SIG-M5 treated with dmso at 0.1 percent for 504 hours (cell line): ENCODE measurements around the gene MFSD2A.
"Not testable (repeated sequence)": the region's sequence is repeated elsewhere in the genome, so short reads cannot be mapped to it uniquely, and the experiment has no call there.

Experiments used
- DNase-seq: peaks from one replicate; lab custom pipeline; 2025; ENCODE audit not compliant: unreplicated experiment; lab: John Stamatoyannopoulos, UW

Gene MFSD2A

DNA sequence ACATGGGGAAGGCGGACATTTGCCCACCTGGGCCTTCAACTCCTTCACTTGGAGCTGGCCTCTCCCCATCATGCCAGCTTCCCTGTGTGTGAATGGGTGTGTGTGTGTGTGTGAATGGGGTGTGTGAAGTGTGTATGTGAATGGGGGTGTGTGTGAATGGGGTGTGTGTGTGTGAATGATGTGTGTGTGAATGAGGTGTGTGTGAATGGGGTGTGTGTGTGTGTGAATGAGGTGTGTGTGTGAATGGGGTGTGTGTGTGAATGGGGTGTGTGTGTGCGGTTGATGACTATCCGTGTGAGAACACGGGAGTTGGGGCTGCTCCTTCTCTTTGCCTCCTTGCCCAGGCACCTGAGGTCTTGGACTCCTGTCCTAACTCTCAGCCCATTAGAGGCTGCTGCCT, 9.6 kb downstream of the MFSD2A start:
- DNase-seq, result no peak

DNA sequence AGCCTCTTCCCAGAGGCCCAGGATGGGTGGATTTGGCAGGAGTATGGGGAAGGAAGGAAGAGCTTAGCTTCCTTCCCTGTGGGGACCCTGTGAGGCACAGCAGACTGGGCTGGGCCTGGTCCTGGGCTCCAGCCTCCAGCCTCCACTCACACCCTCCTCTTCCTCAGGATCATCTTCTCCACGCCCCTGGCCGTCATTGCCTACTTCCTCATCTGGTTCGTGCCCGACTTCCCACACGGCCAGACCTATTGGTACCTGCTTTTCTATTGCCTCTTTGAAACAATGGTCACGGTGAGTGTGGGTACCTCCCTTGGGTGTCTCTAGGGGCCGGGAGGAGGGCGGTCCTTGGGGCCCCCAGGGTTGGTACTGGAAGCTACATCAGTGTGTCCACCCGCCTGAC, 10.1 kb downstream of the MFSD2A start:
- DNase-seq, result no peak

GRCh38 chr1:39969048-39969447, 14.1 kb downstream of the MFSD2A start:
- no peak for DNase-seq

DNA sequence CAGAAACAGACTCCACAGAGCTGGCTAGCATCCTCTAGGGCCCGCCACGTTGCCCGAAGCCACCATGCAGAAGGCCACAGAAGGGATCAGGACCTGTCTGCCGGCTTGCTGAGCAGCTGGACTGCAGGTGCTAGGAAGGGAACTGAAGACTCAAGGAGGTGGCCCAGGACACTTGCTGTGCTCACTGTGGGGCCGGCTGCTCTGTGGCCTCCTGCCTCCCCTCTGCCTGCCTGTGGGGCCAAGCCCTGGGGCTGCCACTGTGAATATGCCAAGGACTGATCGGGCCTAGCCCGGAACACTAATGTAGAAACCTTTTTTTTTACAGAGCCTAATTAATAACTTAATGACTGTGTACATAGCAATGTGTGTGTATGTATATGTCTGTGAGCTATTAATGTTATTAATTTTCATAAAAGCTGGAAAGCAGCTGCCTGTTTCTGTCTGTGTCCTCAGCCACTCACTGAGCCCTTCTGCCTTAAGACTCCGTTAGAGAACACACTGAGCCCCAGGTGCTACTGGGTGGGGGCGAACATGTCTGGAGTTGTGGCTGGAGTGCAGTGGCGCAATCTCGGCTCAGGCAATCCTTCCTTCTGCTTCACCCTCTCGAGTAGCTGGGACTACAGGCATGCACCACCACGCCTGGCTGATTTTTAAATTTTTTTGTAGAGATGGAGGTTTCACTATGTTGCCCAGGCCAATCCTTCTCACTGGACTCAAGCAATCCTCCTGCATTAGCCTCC, 14.8 kb downstream of the MFSD2A start:
- no peak for DNase-seq

GRCh38 chr1:39970274-39970673, 15.3 kb downstream of the MFSD2A start:
- DNase-seq, result no peak

DNA sequence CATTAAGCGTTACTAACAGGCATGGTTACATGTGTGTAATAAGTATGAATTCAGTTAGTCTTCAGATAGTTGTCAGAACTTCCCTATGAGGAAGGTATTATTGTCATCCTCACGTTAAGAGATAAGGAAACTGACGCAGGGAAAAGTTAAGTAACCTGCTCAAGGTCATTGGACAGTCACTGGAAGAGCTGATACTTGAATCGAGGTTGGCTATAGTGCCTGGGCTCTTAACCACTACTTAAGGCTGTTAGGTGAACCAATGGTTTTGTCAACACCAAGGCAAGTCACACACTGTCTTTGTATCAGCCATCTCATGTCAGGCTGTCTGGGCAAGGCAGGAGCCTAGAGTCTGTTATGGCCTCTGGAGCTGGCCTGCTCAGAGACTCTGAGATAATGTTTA, 16.2 kb downstream of the MFSD2A start:
- DNase-seq, result no peak

DNA sequence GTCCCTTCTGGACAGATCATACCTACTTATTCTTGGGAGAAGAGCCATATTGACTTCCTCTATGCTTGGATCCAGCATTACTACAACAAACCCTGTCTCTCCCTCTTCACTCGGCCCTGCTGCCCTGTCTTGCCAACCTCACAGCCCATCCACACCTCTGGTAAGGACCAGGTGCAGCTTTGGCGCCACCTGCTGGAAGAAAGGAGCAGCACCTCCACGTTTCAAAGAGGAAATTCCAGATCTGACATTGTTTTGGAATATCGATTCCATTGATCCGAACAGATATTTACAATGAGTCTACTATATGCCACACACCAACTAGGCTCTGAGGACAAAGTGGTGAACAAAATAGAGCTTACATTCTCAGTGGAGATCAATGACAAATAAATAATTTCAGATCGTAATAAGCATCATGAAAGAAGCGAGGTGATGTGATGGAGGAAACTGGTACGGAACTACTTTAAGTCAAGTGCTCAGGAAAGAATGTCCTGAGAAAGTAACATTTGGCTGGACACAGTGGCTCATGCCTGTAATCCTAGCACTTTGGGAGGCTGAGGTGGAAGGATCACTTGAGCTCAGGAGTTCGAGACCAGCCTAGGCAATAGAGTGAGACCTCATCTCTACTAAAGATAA, 18.7 kb downstream of the MFSD2A start:
- DNase-seq, result peak; percentile 53

GRCh38 chr1:39976732-39977131, 21.8 kb downstream of the MFSD2A start:
- no peak for DNase-seq

- DNase-seq, result no peak
Measured at GRCh38 chr1:39977202-39977601, 22.3 kb downstream of the MFSD2A start.

- no peak for DNase-seq
Measured at GRCh38 chr1:39979654-39980053, 24.7 kb downstream of the MFSD2A start.

DNA sequence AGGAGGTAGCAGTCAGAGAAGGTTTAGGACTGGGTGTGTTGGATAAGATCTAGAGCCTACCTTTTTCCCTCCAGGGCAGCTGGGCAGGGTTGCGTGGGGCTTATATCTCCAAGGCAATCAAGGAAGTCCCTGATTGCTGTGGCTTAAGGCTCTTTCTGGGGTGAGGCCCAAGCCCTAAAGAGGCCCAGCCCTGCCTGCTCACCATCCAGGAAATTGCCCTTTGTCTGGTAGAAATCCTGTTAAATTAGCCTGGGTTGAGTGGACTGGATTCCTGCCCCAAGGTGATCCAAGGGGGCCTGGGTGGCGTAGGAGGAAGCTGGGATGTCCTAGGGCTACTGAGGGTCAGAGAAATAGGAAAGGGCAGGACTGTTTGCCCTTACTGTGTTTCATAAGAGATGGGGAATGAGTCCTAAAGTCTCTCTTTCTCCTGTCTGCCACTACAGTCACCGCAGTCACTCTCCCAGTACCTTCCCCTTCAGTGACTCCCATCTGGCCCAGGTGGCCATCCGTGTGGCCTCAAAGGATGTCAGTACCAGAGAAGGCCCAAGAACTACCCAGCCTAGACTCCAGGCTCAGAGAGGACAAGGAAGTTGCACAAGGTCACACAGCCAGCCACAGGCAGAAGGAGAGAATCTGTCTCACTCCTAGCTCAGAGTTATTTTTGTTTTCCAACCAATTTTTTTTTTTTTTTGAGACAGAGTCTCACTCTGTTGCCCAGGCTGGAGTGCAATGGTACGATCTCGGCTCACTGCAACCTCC, 25.8 kb downstream of the MFSD2A start:
- no peak for DNase-seq

- no peak for DNase-seq
Measured at GRCh38 chr1:39981385-39981784, 26.4 kb downstream of the MFSD2A start.

GRCh38 chr1:39981945-39982344, 27.0 kb downstream of the MFSD2A start:
- DNase-seq, result no peak

- DNase-seq, result not testable (repeated sequence)
Measured at GRCh38 chr1:39984480-39984879, 29.5 kb downstream of the MFSD2A start.

DNA sequence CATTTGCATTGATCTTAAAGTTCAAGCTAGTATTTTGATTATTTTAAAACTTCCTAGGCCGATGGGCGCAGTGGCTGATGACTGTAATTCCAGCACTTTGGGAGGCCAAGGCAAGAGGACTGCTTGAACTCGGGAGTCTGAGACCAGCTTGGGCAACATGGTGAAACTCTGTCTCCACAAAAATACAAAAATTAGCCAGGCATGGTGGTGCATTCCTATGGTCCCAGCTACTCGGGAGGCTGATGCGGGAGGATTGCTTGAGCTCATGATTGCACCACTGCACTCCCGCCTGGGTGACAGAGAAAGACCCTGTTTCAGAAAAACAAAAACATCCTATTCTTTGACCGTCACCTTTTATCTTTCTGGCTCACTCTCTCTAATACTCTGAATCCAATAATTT, 30.0 kb downstream of the MFSD2A start:
- no peak for DNase-seq

GRCh38 chr1:39987869-39988268, 32.9 kb downstream of the MFSD2A start:
- no peak for DNase-seq

GRCh38 chr1:39988618-39989343, 33.8 kb downstream of the MFSD2A start:
- peak; percentile 36 for DNase-seq

DNA sequence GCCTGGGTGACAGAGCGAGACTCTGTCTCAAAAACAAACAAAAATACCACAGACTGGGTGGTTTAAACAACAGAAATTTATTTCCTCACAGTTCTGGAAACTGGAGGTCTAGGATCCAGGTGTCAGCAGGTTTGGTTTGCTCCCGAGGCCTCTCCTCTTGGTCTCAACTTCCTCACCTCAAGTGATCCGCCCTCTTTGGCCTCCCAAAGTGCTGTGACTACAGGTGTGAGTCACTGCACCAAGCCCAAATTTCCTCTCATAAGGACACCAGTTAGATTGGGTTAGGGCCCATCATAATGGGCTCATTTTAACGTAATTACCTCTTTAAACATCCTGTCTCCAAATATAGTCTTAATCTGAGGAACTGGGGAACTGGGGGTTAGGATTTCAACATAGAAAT, 35.5 kb downstream of the MFSD2A start:
- DNase-seq, result no peak

GRCh38 chr1:39992234-39992633, 37.3 kb downstream of the MFSD2A start:
- peak; percentile 20 for DNase-seq

- DNase-seq, result no peak
Measured at GRCh38 chr1:39992888-39993287, 37.9 kb downstream of the MFSD2A start.

DNA sequence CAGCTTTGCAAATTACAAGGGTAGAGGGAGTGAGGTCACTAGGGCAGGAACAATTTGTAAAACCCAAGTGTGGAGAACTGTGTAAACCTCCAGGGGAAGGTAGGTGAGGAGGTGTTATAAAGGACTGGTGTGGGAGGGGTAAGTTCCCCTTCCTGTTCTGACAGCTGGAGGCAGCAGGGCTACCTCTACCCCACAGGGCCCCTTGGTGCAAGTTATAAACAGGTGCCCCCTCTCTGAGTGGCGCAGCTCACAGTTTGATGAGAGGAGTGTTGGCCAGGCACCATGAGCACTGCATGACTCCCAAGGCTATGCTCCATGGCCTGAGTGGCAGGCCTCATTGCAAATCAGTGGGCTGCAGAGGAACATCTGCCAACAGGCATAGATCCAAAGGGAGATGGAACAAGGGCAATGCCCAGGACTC, 41.0 kb downstream of the MFSD2A start:
- no peak for DNase-seq
